HL-60 (cell line): ENCODE results near the gene HRH1.

ENCODE experiments used
- POLR2AphosphoS5 ChIP-seq: IDR thresholded peaks from 2 replicates; pipeline ENCODE4 v1.6.1; 2012; ENCODE audit warnings: low read depth
- REST ChIP-seq: IDR thresholded peaks from 2 replicates; pipeline ENCODE4 v1.6.1; 2012; ENCODE audit warnings: low read depth; ENCODE audit not compliant: insufficient replicate concordance
- SPI1 ChIP-seq: IDR thresholded peaks from 2 replicates; pipeline ENCODE4 v1.6.1; 2012; ENCODE audit warnings: low read depth, mild to moderate bottlenecking, borderline replicate concordance
- TF ChIP-seq, protein P1 (sequence below): IDR thresholded peaks from one replicate; pipeline ENCODE4 v1.5.1; 2011; ENCODE audit warnings: low read length, control low read depth, inconsistent platforms; ENCODE audit not compliant: insufficient read depth

- TF ChIP-seq POLR2AphosphoS5, result no peak
- TF ChIP-seq, protein P1, sequence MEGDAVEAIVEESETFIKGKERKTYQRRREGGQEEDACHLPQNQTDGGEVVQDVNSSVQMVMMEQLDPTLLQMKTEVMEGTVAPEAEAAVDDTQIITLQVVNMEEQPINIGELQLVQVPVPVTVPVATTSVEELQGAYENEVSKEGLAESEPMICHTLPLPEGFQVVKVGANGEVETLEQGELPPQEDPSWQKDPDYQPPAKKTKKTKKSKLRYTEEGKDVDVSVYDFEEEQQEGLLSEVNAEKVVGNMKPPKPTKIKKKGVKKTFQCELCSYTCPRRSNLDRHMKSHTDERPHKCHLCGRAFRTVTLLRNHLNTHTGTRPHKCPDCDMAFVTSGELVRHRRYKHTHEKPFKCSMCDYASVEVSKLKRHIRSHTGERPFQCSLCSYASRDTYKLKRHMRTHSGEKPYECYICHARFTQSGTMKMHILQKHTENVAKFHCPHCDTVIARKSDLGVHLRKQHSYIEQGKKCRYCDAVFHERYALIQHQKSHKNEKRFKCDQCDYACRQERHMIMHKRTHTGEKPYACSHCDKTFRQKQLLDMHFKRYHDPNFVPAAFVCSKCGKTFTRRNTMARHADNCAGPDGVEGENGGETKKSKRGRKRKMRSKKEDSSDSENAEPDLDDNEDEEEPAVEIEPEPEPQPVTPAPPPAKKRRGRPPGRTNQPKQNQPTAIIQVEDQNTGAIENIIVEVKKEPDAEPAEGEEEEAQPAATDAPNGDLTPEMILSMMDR, result no peak
- no peak for TF ChIP-seq REST
- TF ChIP-seq SPI1, result no peak
These were observed 84.6 kb downstream of the HRH1 start for GRCh38 chr3:11238880-11239279.
